H1 (cell line): ENCODE data around the gene PGM2. TPM values are rescaled to one million over a fixed set of nuclear protein-coding genes. Genes with fewer than 3 reads are reported as not detected.

ENCODE experiments used
- CTCF ChIA-PET: fragments of 300-600 bp; sonication (Branson Sonifier 250); formaldehyde crosslinking; loops from one replicate; lab custom pipeline; 2021; ENCODE audit not compliant: partially characterized antibody; lab: Charles Lee
- POLR2A ChIA-PET: fragments of 300-600 bp; sonication (Branson Sonifier 250); formaldehyde crosslinking; loops from one replicate; lab custom pipeline; 2021; ENCODE audit warnings: inconsistent platforms; ENCODE audit not compliant: partially characterized antibody; lab: Charles Lee
- DNase-seq, 2 experiments: peaks; one replicate each; pipeline versions ENCODE4 v3.0.0 to v3.0.0-alpha.2; 2010 to 2022; ENCODE audit warnings: low spot score in 2 of 2, low read depth in 1 of 2, mixed read lengths in 1 of 2
- FAIRE-seq: peaks from 2 replicates; lab custom pipeline; 2011; peaks lifted over from hg19 to GRCh38; lab: Jason Lieb, UNC
- H2AFZ ChIP-seq: 2 replicates; pipeline ENCODE4 v1.8.1; 2012; ENCODE audit warnings: low read length, inconsistent platforms
- H2AK5ac ChIP-seq: 2 replicates; pipeline ENCODE4 v1.6.1; 2013; ENCODE audit warnings: low read depth, low read length
- H2BK120ac ChIP-seq: replicated peaks from 2 replicates; pipeline ENCODE3; 2013; ENCODE audit warnings: low read depth, low read length, inconsistent platforms
- H2BK12ac ChIP-seq: 2 replicates; pipeline ENCODE4 v1.6.1; 2013; ENCODE audit warnings: low read depth, low read length
- H2BK15ac ChIP-seq: 2 replicates; pipeline ENCODE4 v1.6.1; 2013; ENCODE audit warnings: low read length
- H2BK20ac ChIP-seq: 2 replicates; pipeline ENCODE4 v1.6.1; 2013; ENCODE audit warnings: low read length
- H2BK5ac ChIP-seq: 2 replicates; pipeline ENCODE4 v1.6.1; 2013; ENCODE audit warnings: low read depth, low read length
- H3K14ac ChIP-seq: 2 replicates; pipeline ENCODE4 v1.6.1; 2013; ENCODE audit warnings: inconsistent platforms; ENCODE audit not compliant: insufficient read length
- H3K18ac ChIP-seq: 2 replicates; pipeline ENCODE4 v1.6.1; 2013; ENCODE audit warnings: low read length; ENCODE audit errors: extremely low read depth
- H3K23ac ChIP-seq: 2 replicates; pipeline ENCODE4 v1.6.1; 2013; ENCODE audit warnings: inconsistent platforms; ENCODE audit not compliant: insufficient read length
- H3K23me2 ChIP-seq: 2 replicates; pipeline ENCODE4 v1.6.1; 2013; ENCODE audit warnings: low read depth, low read length
- H3K27ac ChIP-seq: 2 replicates; pipeline ENCODE4 v1.6.1; 2011; ENCODE audit warnings: low read depth, low read length, inconsistent platforms
- H3K27me3 ChIP-seq, 4 experiments: replicated peaks in 1 of 4; 1 replicate in 1 of 4; 2 replicates in 3 of 4; pipeline versions ENCODE4 v1.6.1 to v1.8.1; 2011 to 2013; ENCODE audit warnings: low read length in 3 of 4, mild to moderate bottlenecking in 3 of 4, inconsistent platforms in 2 of 4, mixed read lengths in 2 of 4, moderate library complexity in 1 of 4; ENCODE audit not compliant: control insufficient read depth in 3 of 4, insufficient read depth in 3 of 4; ENCODE audit errors: extremely low read depth in 1 of 4
- H3K36me3 ChIP-seq, 4 experiments: 2 replicates each; pipeline versions ENCODE4 v1.6.1 to v1.8.1; 2011 to 2013; ENCODE audit warnings: mild to moderate bottlenecking in 4 of 4, low read length in 3 of 4, moderate library complexity in 2 of 4, control low read depth in 1 of 4, inconsistent platforms in 1 of 4; ENCODE audit not compliant: insufficient read depth in 4 of 4, control insufficient read depth in 2 of 4
- H3K4ac ChIP-seq: replicated peaks from 2 replicates; pipeline ENCODE3; 2013; ENCODE audit warnings: low read length, low read depth, mixed read lengths, inconsistent platforms; ENCODE audit not compliant: insufficient read length
- H3K4me1 ChIP-seq, 4 experiments: replicated peaks in 1 of 4; 1 replicate in 1 of 4; 2 replicates in 3 of 4; pipeline versions ENCODE4 v1.6.1 to v1.8.1; 2011 to 2013; ENCODE audit warnings: low read length in 3 of 4, inconsistent platforms in 2 of 4, mixed read lengths in 1 of 4; ENCODE audit not compliant: insufficient read depth in 4 of 4, control insufficient read depth in 3 of 4
- H3K4me2 ChIP-seq, 2 experiments: 2 replicates each; pipeline versions ENCODE4 v1.6.1 to v1.8.1; 2011 to 2013; ENCODE audit warnings: low read depth in 2 of 2, low read length in 2 of 2, control low read depth in 1 of 2, inconsistent platforms in 1 of 2, mild to moderate bottlenecking in 1 of 2; ENCODE audit not compliant: insufficient read depth in 1 of 2
- H3K4me3 ChIP-seq, 4 experiments: fragments of 200-600, 300-600 bp in 1 of 4; sonication (generic), shearing (Covaris generic), sonication (Bioruptor Twin) in 1 of 4; 2 replicates each; pipeline versions ENCODE4 v1.5.1 to v1.8.1; 2011 to 2016; ENCODE audit warnings: low read length in 4 of 4, low read depth in 3 of 4, control low read depth in 2 of 4, inconsistent platforms in 2 of 4, mild to moderate bottlenecking in 2 of 4, mixed read lengths in 1 of 4, moderate library complexity in 1 of 4; ENCODE audit not compliant: insufficient read depth in 2 of 4; ENCODE audit errors: extremely low read depth in 1 of 4
- H3K56ac ChIP-seq: replicated peaks from 2 replicates; pipeline ENCODE3; 2013; ENCODE audit warnings: low read depth, mild to moderate bottlenecking, mixed read lengths, low read length, inconsistent platforms; ENCODE audit not compliant: insufficient read length
- H3K79me1 ChIP-seq: 2 replicates; pipeline ENCODE4 v1.6.1; 2013; ENCODE audit warnings: low read depth, low read length, control low read depth
- H3K79me2 ChIP-seq, 2 experiments: 2 replicates each; pipeline versions ENCODE4 v1.6.1 to v1.8.1; 2012 to 2013; ENCODE audit warnings: low read length in 2 of 2, mild to moderate bottlenecking in 2 of 2, inconsistent platforms in 1 of 2; ENCODE audit not compliant: insufficient read depth in 2 of 2, control insufficient read depth in 1 of 2
- H3K9ac ChIP-seq, 4 experiments: replicated peaks in 1 of 4; 1 replicate in 1 of 4; 2 replicates in 3 of 4; pipeline versions ENCODE4 v1.6.1 to v1.8.1; 2011 to 2013; ENCODE audit warnings: low read depth in 3 of 4, low read length in 3 of 4, control low read depth in 2 of 4, mild to moderate bottlenecking in 2 of 4, moderate library complexity in 2 of 4, inconsistent platforms in 1 of 4; ENCODE audit errors: extremely low read depth in 1 of 4
- H3K9me3 ChIP-seq, 2 experiments: 2 replicates each; pipeline versions ENCODE4 v1.6.1 to v1.8.1; 2012 to 2013; ENCODE audit warnings: mild to moderate bottlenecking in 2 of 2, moderate library complexity in 2 of 2, control low read depth in 1 of 2, inconsistent platforms in 1 of 2, low read depth in 1 of 2, low read length in 1 of 2, mixed read lengths in 1 of 2; ENCODE audit not compliant: insufficient read depth in 2 of 2
- H4K20me1 ChIP-seq, 2 experiments: replicated peaks in 1 of 2; 2 replicates each; pipeline versions ENCODE3 to v1.8.1; 2011 to 2013; ENCODE audit warnings: inconsistent platforms in 2 of 2, low read length in 2 of 2, mild to moderate bottlenecking in 1 of 2; ENCODE audit not compliant: insufficient read depth in 2 of 2, control insufficient read depth in 1 of 2
- H4K5ac ChIP-seq: 2 replicates; pipeline ENCODE4 v1.6.1; 2013; ENCODE audit warnings: low read length, low read depth, mixed read lengths, inconsistent platforms; ENCODE audit not compliant: insufficient read length
- H4K8ac ChIP-seq: 2 replicates; pipeline ENCODE4 v1.8.0; 2013; ENCODE audit warnings: mild to moderate bottlenecking, moderate library complexity, low read length, inconsistent platforms; ENCODE audit not compliant: insufficient read depth; ENCODE audit errors: extremely low read depth
- H4K91ac ChIP-seq: replicated peaks from 2 replicates; pipeline ENCODE3; 2013; ENCODE audit warnings: low read length, mixed read lengths, inconsistent platforms; ENCODE audit not compliant: insufficient read length
- ASH2L ChIP-seq: fragments of 200-600, 300-600 bp; sonication (generic); IDR thresholded peaks from one replicate; pipeline ENCODE4 v1.7.1; 2017; ENCODE audit warnings: low read length
- BACH1 ChIP-seq: IDR thresholded peaks from 2 replicates; pipeline ENCODE4 v1.6.1; 2012; ENCODE audit warnings: low read length, improper control_type of control experiment
- BRCA1 ChIP-seq: IDR thresholded peaks from 2 replicates; pipeline ENCODE4 v1.6.1; 2012; ENCODE audit warnings: low read depth, low read length, improper control_type of control experiment
- EZH2 ChIP-seq: fragments of 200-600 bp; sonication (generic); IDR thresholded peaks from 2 replicates; pipeline ENCODE4 v1.7.1; 2012; ENCODE audit warnings: low read depth, mild to moderate bottlenecking, moderate library complexity, low read length, inconsistent platforms; ENCODE audit not compliant: severe bottlenecking
- HDAC2 ChIP-seq, 2 experiments: fragments of 300-600 bp in 1 of 2; sonication (generic) in 1 of 2; IDR thresholded peaks; 2 replicates each; pipeline ENCODE4 v1.6.1; 2011 to 2012; ENCODE audit warnings: low read depth in 2 of 2, low read length in 2 of 2, mild to moderate bottlenecking in 2 of 2, moderate library complexity in 2 of 2, borderline replicate concordance in 1 of 2, inconsistent platforms in 1 of 2
- JUN ChIP-seq: IDR thresholded peaks from 2 replicates; pipeline ENCODE4 v1.6.1; 2011; ENCODE audit warnings: low read depth, mild to moderate bottlenecking, improper control_type of control experiment, low read length
- MAFK ChIP-seq: IDR thresholded peaks from 2 replicates; pipeline ENCODE4 v1.6.1; 2012; ENCODE audit warnings: low read depth, mild to moderate bottlenecking, improper control_type of control experiment, low read length
- NRF1 ChIP-seq: IDR thresholded peaks from 2 replicates; pipeline ENCODE4 v1.6.1; 2011; ENCODE audit warnings: mild to moderate bottlenecking, low read depth, low read length, improper control_type of control experiment
- RNF2 ChIP-seq: fragments of 200-900, 300-1000 bp; sonication (generic); IDR thresholded peaks from 2 replicates; pipeline ENCODE4 v1.7.1; 2016; ENCODE audit warnings: borderline replicate concordance, low read depth, mild to moderate bottlenecking, antibody characterized with exemption, low read length; ENCODE audit not compliant: poor library complexity, severe bottlenecking; ENCODE audit errors: missing control alignments
- SAP30 ChIP-seq: fragments of 300-600 bp; sonication (generic); IDR thresholded peaks from 2 replicates; pipeline ENCODE4 v1.7.1; 2012; ENCODE audit warnings: low read length, moderate library complexity, mild to moderate bottlenecking, inconsistent platforms; ENCODE audit not compliant: insufficient read depth, insufficient replicate concordance
- SIX5 ChIP-seq: IDR thresholded peaks from 2 replicates; pipeline ENCODE4 v1.6.1; 2011; ENCODE audit warnings: mild to moderate bottlenecking, low read depth, low read length
- SRF ChIP-seq: IDR thresholded peaks from 2 replicates; pipeline ENCODE4 v1.6.1; 2011; ENCODE audit warnings: mild to moderate bottlenecking, low read depth, low read length, moderate library complexity
- TBP ChIP-seq: IDR thresholded peaks from 2 replicates; pipeline ENCODE4 v1.6.1; 2011; ENCODE audit warnings: low read depth, low read length, improper control_type of control experiment
- polyA plus RNA-seq, 7 experiments: library from polyadenylated mRNA; depleted of rRNA in 3 of 7; stranded (reverse) in 5 of 7; unstranded in 2 of 7; fragments of >200 nt in 5 of 7; fragments of 200-250 nt in 2 of 7; gene quantifications; 1 replicate in 5 of 7; 2 replicates in 1 of 7; 4 replicates in 1 of 7; pipeline versions ENCODE4 v1.2.1 to v1.2.3, GENCODE V29; 2011 to 2013; ENCODE audit warnings: missing spikeins in 2 of 7, mixed read lengths in 2 of 7
- total RNA-seq: library from RNA; stranded (reverse); fragmentation: NEBNext Ultra II Directional; extraction: Animal tissue kit (Norgen Biotek cat#: 25700); gene quantifications from 2 replicates; pipeline ENCODE4 v1.2.1, GENCODE V29; 2021
- TF ChIP-seq, protein P1 (sequence below): IDR thresholded peaks from 2 replicates; pipeline ENCODE4 v1.6.1; 2011; ENCODE audit warnings: low read length, improper control_type of control experiment

Gene PGM2
- total and polyA plus RNA-seq, 2 of the 8 experiments (the other 6 are each of a cell fraction or from before 2014, with no cell fraction given): 7.7 to 38.0 TPM

DNA sequence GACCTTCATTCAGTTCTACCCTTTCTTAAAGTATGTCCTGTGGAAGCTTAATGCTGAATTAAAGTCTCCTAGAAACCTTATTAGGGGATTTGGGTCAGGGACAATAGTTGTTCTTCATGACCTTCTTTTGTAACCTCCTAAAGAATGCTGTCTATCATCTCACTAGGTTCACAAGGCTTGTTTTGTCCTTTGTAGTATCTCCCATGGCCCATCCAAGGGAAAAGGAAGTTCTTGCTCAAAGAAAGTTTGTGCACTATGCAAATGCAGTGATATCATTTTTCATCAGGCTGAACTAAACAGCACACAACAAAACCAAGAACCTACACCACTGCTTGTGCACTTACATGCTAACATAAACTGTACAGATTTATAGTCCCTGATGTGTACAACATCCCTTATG, 46.6 kb upstream of the PGM2 start:
- ChIA-PET CTCF (interaction anchor here (0.6 to 1.1 kb wide), 4 partner anchors 14 to 324 kb away, joined by 3 to 4 read pairs (median 4); no protein-coding TSS in a partner anchor), POLR2A (no interaction called here)
- TF ChIP-seq HDAC2 (IDR thresholded peaks at IDR 0.05; ENCODE audit: borderline replicate concordance in 1 of 2, low read depth in 2 of 2, low read length in 2 of 2) (no peak), EZH2 (no peak), SAP30 (no peak), TBP (no peak), SIX5 (no peak), RNF2 (no peak), NRF1 (no peak), JUN (no peak), BRCA1 (no peak), SRF (no peak), BACH1 (no peak), ASH2L (no peak), MAFK (no peak)
- TF ChIP-seq, protein P1, sequence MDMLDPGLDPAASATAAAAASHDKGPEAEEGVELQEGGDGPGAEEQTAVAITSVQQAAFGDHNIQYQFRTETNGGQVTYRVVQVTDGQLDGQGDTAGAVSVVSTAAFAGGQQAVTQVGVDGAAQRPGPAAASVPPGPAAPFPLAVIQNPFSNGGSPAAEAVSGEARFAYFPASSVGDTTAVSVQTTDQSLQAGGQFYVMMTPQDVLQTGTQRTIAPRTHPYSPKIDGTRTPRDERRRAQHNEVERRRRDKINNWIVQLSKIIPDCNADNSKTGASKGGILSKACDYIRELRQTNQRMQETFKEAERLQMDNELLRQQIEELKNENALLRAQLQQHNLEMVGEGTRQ: no peak

More for the DNA sequence above, 46.6 kb upstream of the PGM2 start:
- H3K9ac ChIP-seq: no peak overlapping the region
- H4K8ac ChIP-seq: no peak overlapping the region
- no peak overlapping the region for H2BK15ac ChIP-seq
- H3K27me3 ChIP-seq: no peaks in the 10 kb centered on the region
- H3K14ac ChIP-seq: no peak overlapping the region
- H2BK120ac ChIP-seq: no peak overlapping the region
- no peak for FAIRE-seq
- no peaks in the 10 kb centered on the region for H3K79me2 ChIP-seq
- no peaks in the 10 kb centered on the region for H3K79me1 ChIP-seq
- no peak overlapping the region for H3K23ac ChIP-seq
- H3K4me2 ChIP-seq: no peak overlapping the region
- no peak overlapping the region for H3K18ac ChIP-seq
- no peaks in the 10 kb centered on the region for H4K20me1 ChIP-seq
- no peaks in the 10 kb centered on the region for H3K36me3 ChIP-seq
- H2BK5ac ChIP-seq: no peak overlapping the region
- H3K56ac ChIP-seq: no peak overlapping the region
- no peak overlapping the region for H2AK5ac ChIP-seq
- H2AFZ ChIP-seq: no peak overlapping the region
- H2BK12ac ChIP-seq: no peak overlapping the region
- H3K27ac ChIP-seq: no peak overlapping the region
- H2BK20ac ChIP-seq: no peak overlapping the region
- no peak overlapping the region for H3K4ac ChIP-seq
- H3K23me2 ChIP-seq: no peaks in the 10 kb centered on the region
- no peak overlapping the region for H4K5ac ChIP-seq
- H3K4me1 ChIP-seq: no peaks in the 10 kb centered on the region
- H3K9me3 ChIP-seq: no peaks in the 10 kb centered on the region
- no peak for DNase-seq
- no peak overlapping the region for H3K4me3 ChIP-seq
- H4K91ac ChIP-seq: no peak overlapping the region
